ENCODE results near the gene MRFAP1L1. TPM values are rescaled to one million over a fixed set of nuclear protein-coding genes. Genes with fewer than 3 reads are reported as not detected.

MRFAP1L1 gene
- total and polyA plus RNA-seq, 9 of the 15 experiments (the other 6 are each of a cell fraction or from before 2014, with no cell fraction given) = 37.6 to 111 (median 83.8) TPM

GRCh38 chr4:6695660-6696610, 13.7 kb downstream of the MRFAP1L1 start:
- in situ Hi-C loops (cut with MboI) (no loop called here), intact Hi-C loops (cut with micrococcal nuclease) (no loop called here)
- peak overlapping the region; percentile 2; the same call in 2 of the 3 replicates for H3K27ac ChIP-seq (ENCODE audit: extremely low read depth, low read depth, low read length)
- FAIRE-seq (peak; percentile 48), DNase-seq (ENCODE audit: extremely low read depth in 1 of 4, low spot score in 3 of 4) (no peak), ATAC-seq (peak; percentile 62)
- H3K27me3 ChIP-seq (ENCODE audit: control insufficient read depth in 2 of 2, insufficient read depth in 2 of 2, low read length in 2 of 2) = no peaks in the 10 kb centered on the region
- H3K36me3 ChIP-seq (ENCODE audit: control insufficient read depth, insufficient read depth, low read length) = no peaks in the 10 kb centered on the region
- CTCF ChIA-PET (ENCODE audit: low intra/inter-chr PET ratio) = no interaction called here
- H3K9me3 ChIP-seq (replicated peaks; ENCODE audit: control insufficient read depth, insufficient read depth, low read depth, low read length) = no peaks in the 10 kb centered on the region
- peak overlapping the region; percentile 12 to 86; a peak in 2 of 4 replicates for H3K9ac ChIP-seq (ENCODE audit: insufficient read depth in 1 of 2, low read depth in 2 of 2, low read length in 2 of 2)
- WGBS (ENCODE audit: insufficient coverage, low coverage, missing lambda C conversion rate) = 34% methylated on average over 17 of the region's 18 CpGs
- no peaks in the 10 kb centered on the region for H3K79me2 ChIP-seq (ENCODE audit: control insufficient read depth, insufficient read depth, low read length)
- no TSS peak for BruUV-seq (replicated peaks)
- POLR2A ChIA-PET = interaction anchor here (0.6 to 5.8 kb wide), 5 partner anchors 14 to 63 kb away, joined by 3 to 38 read pairs (median 4); partner anchors contain the start of gene MRFAP1L1
- H2AFZ ChIP-seq (ENCODE audit: low read depth, low read length) = peak overlapping the region; percentile 60; the same call in 1 of the 2 replicates
- no peaks in the 10 kb centered on the region for H3K9me1 ChIP-seq (ENCODE audit: control insufficient read depth, insufficient read depth, low read length)
- H4K20me1 ChIP-seq (replicated peaks; ENCODE audit: control insufficient read depth, insufficient read depth, low read length) = no peaks in the 10 kb centered on the region
- H3K4me2 ChIP-seq (ENCODE audit: insufficient read depth, low read length) = peak overlapping the region; percentile 12; the same call in 1 of the 2 replicates
- peaks cover 40 to 49% of the 10 kb centered on the region in 2 experiments for H3K4me1 ChIP-seq (replicated peaks in 1 of 2; ENCODE audit: control insufficient read depth in 2 of 2, insufficient read depth in 2 of 2, low read length in 2 of 2)
- no peak overlapping the region for H3K4me3 ChIP-seq
- TF ChIP-seq NFYB (IDR thresholded peaks at IDR 0.05; ENCODE audit: extremely low read depth, insufficient read length) = no peak
- no peak for TF ChIP-seq ZSCAN32 (CRISPR knock-in tag; IDR thresholded peaks at IDR 0.05)
- TF ChIP-seq MAFF (IDR thresholded peaks at IDR 0.05; ENCODE audit: low read length) = no peak
- no peak for TF ChIP-seq ATF4 (CRISPR knock-in tag; IDR thresholded peaks at IDR 0.05)
- no peak for TF ChIP-seq SRSF3 (IDR thresholded peaks at IDR 0.05; ENCODE audit: insufficient read depth, low read length)
- no peak for TF ChIP-seq RFX7 (CRISPR knock-in tag; IDR thresholded peaks at IDR 0.05)
- TF ChIP-seq ZNF41 (CRISPR knock-in tag; conservative IDR thresholded peaks at IDR 0.05) = no peak
- TF ChIP-seq E2F3 (CRISPR knock-in tag; IDR thresholded peaks at IDR 0.05) = no peak
- peak in 1 of 2 experiments; percentile 15; a peak in 1 of 4 replicates for TF ChIP-seq NRF1 (conservative IDR thresholded peaks at IDR 0.05 in 1 of 2, IDR thresholded peaks at IDR 0.05 in 1 of 2)
- TF ChIP-seq SPI1 (IDR thresholded peaks at IDR 0.05; ENCODE audit: borderline replicate concordance, low read depth, low read length) = peak; percentile 50; the same call in 1 of the 2 replicates
- TF ChIP-seq CBFB (CRISPR knock-in tag; IDR thresholded peaks at IDR 0.05) = no peak
- no peak for TF ChIP-seq TCF15 (CRISPR knock-in tag; IDR thresholded peaks at IDR 0.05)
- peak; percentile 99 for TF ChIP-seq CEBPB (tag; IDR thresholded peaks at IDR 0.05)
- TF ChIP-seq XRCC4 (IDR thresholded peaks at IDR 0.05; ENCODE audit: extremely low read depth, insufficient read depth, insufficient read length) = no peak
- TF ChIP-seq PHB (CRISPR knock-in tag; IDR thresholded peaks at IDR 0.05) = no peak
- TF ChIP-seq ZNF830 (CRISPR knock-in tag; IDR thresholded peaks at IDR 0.05) = no peak
- TF ChIP-seq MYBL2 (IDR thresholded peaks at IDR 0.05; ENCODE audit: low read depth) = no peak
- TF ChIP-seq MYBL2 (CRISPR knock-in tag; IDR thresholded peaks at IDR 0.05; ENCODE audit: borderline replicate concordance) = no peak
- TF ChIP-seq ZNF121 (CRISPR knock-in tag; conservative IDR thresholded peaks at IDR 0.05) = no peak
- 0 out of 2 replicates have a peak, but pooled peaks have one; percentile 26 for TF ChIP-seq CTBP1 (IDR thresholded peaks at IDR 0.05; ENCODE audit: borderline replicate concordance)
- peak; percentile 57 to 73; a peak in 3 of 4 replicates for TF ChIP-seq FOXK2 (conservative IDR thresholded peaks at IDR 0.05 in 1 of 2, IDR thresholded peaks at IDR 0.05 in 1 of 2; ENCODE audit: low read depth in 2 of 2)
- TF ChIP-seq CHCHD3 (CRISPR knock-in tag; IDR thresholded peaks at IDR 0.05) = no peak
- TF ChIP-seq RBBP5 (IDR thresholded peaks at IDR 0.05; ENCODE audit: borderline replicate concordance, insufficient read depth, low read length, poor library complexity, severe bottlenecking) = no peak
